ENCODE measurements around the gene RAD9A.

RAD9A gene

GRCh38 chr11:67442504-67443404, 51.0 kb downstream of the RAD9A start:
- no peak for DNase-seq

DNA sequence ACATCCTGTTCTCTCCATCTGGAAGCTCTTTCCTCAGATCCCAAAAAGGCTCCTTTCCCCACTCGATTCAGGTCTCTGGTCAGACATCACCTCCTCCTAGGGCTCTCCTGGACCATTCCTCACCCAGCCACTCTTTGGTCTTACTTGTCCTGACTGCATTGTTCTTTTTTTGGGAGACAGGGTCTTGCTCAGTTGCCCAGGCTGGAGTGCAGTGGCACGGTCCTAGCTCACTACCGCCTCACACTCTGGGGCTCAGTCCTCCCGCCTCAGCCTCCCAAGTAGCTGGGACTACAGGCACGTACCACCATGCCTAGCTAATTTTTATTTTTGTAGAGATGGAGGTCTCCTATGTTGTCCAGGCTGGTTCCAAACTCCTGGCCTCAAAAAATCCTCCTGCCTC, 53.7 kb downstream of the RAD9A start:
- DNase-seq: no peak

Measured in T-helper 1 cell (primary cell).